Glutamatergic neuron (in vitro differentiated cells): Measurements from ENCODE around the gene AUTS2. TPM values are rescaled to one million over a fixed set of nuclear protein-coding genes. Genes with fewer than 3 reads are reported as not detected.

Experiments used
- DNase-seq: peaks from one replicate; pipeline ENCODE4 v3.0.0; 2022
- H3K27ac Mint-ChIP-seq: one replicate; pipeline ENCODE4 v1.8.0; 2020; ENCODE audit warnings: mild to moderate bottlenecking, mixed read lengths, inconsistent platforms; ENCODE audit not compliant: unreplicated experiment
- H3K27me3 Mint-ChIP-seq: one replicate; pipeline ENCODE4 v1.8.0; 2020; ENCODE audit warnings: mild to moderate bottlenecking, moderate library complexity, mixed read lengths, inconsistent platforms; ENCODE audit not compliant: unreplicated experiment
- H3K36me3 Mint-ChIP-seq: one replicate; pipeline ENCODE4 v1.8.0; 2020; ENCODE audit warnings: mild to moderate bottlenecking, mixed read lengths, inconsistent platforms; ENCODE audit not compliant: unreplicated experiment
- H3K4me1 Mint-ChIP-seq: one replicate; pipeline ENCODE4 v1.8.0; 2020; ENCODE audit warnings: mild to moderate bottlenecking, low read depth, mixed read lengths, inconsistent platforms; ENCODE audit not compliant: unreplicated experiment
- H3K4me3 Mint-ChIP-seq: one replicate; pipeline ENCODE4 v1.8.0; 2020; ENCODE audit warnings: mild to moderate bottlenecking, mixed read lengths, inconsistent platforms; ENCODE audit not compliant: unreplicated experiment
- H3K9me3 Mint-ChIP-seq: one replicate; pipeline ENCODE4 v1.8.0; 2020; ENCODE audit warnings: mild to moderate bottlenecking, moderate library complexity, mixed read lengths, inconsistent platforms; ENCODE audit not compliant: unreplicated experiment
- total RNA-seq: library from RNA; stranded (reverse); fragmentation: NEBNext Ultra II Directional; extraction: Animal tissue kit (Norgen Biotek cat#: 25700); gene quantifications from one replicate; pipeline ENCODE4 v1.2.1, GENCODE V29; 2021; ENCODE audit not compliant: unreplicated experiment
- TF ChIP-seq, protein P1 (sequence below): fragments of 200-600 bp; sonication (generic); IDR thresholded peaks from one replicate; pipeline ENCODE4 v1.5.0; 2021; ENCODE audit not compliant: partially characterized antibody, unreplicated experiment

The AUTS2 gene
- total RNA-seq, 1 donor from 2014 or later, result 300 TPM

DNA sequence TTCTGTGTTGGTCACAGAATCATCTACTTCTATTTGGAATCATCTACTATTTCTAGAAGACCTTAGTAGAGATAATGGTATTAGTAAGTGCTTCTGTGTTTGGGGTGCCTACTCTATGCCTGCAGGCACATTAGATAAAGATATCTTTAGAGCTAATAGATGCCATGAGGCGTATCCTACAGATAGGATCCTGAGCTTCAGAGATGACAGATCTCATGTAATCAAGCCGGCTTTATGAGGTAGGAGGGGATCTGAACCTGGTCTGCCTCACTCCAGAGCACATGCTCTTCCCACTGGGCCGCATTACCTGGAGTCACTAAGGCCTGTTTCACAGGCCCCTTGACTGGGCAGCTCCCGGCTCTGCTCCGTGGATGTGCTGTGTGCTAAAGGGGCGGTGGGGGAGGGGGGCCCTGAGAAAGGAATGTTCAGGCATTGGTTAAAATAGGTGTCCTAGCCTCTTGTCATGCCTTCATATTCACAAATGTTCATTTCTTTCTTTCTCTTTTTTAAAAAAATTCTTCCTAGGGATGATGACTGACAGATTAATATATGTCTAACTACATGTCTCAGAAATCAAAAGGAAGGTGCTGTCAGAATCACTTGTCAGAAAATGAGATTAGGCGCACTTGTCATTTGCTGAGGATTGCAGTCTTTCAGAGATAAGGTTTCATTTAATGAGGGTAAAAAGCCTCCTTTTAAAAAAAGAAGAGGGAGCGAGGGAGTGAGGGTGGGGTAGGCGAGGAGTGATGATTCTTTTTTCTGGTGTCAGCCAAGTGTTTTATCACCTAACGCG is 1075.7 kb downstream of the AUTS2 start:
- Mint-ChIP-seq H3K27ac (no peak overlapping the region), H3K27me3 (peaks cover 7% of the 10 kb centered on the region), H3K36me3 (no peaks in the 10 kb centered on the region), H3K4me3 (no peak overlapping the region), H3K9me3 (peaks cover 9% of the 10 kb centered on the region), H3K4me1 (peaks cover 14% of the 10 kb centered on the region)
- no peak for DNase-seq
- TF ChIP-seq, protein P1, sequence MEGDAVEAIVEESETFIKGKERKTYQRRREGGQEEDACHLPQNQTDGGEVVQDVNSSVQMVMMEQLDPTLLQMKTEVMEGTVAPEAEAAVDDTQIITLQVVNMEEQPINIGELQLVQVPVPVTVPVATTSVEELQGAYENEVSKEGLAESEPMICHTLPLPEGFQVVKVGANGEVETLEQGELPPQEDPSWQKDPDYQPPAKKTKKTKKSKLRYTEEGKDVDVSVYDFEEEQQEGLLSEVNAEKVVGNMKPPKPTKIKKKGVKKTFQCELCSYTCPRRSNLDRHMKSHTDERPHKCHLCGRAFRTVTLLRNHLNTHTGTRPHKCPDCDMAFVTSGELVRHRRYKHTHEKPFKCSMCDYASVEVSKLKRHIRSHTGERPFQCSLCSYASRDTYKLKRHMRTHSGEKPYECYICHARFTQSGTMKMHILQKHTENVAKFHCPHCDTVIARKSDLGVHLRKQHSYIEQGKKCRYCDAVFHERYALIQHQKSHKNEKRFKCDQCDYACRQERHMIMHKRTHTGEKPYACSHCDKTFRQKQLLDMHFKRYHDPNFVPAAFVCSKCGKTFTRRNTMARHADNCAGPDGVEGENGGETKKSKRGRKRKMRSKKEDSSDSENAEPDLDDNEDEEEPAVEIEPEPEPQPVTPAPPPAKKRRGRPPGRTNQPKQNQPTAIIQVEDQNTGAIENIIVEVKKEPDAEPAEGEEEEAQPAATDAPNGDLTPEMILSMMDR, result no peak

DNA sequence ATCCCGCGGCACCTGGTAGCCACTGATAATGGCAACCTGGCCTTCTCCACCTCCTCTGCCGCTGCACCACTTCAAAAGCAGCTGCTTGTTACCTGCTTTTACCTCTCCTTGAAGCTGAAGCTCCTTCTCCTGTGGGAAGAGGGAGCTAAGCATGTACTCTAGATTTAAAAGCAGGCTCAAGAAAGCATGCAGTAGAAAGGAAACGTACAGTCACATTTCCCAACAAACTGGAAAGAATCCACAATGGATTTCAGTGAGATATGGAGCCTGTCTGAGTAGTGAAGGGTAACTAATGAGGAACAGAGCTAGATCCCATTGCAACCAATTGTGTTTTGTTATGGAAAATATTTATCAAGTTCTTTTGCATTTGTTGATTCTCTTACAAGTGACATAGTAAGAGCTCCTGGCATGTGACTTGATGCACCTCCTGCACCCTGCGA is 1076.3 kb downstream of the AUTS2 start:
- Mint-ChIP-seq H3K36me3 (no peaks in the 10 kb centered on the region), H3K9me3 (peaks cover 11% of the 10 kb centered on the region), H3K27ac (no peak overlapping the region), H3K4me3 (no peak overlapping the region), H3K4me1 (peaks cover 17% of the 10 kb centered on the region), H3K27me3 (peaks cover 7% of the 10 kb centered on the region)
- DNase-seq, result no peak
- TF ChIP-seq, protein P1, result no peak

DNA sequence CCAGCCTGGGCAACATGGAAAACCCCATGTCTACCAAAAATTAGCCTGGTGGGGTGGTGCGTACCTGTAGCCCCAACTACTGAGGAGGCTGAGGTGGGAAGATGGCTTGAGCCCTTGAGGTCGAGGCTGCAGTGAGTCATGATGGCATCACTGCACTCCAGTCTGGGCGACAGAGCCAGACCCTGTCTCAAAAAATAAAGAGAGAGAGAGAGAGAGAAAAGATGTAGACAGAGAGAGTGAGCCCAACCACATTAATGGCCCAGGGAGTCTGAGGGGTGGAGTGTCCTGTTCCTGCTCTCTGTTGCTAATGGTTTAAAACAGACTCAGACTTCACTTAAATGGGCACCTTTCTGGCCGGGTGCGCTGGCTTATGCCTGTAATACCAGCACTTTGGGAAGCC is 1078.0 kb downstream of the AUTS2 start:
- Mint-ChIP-seq H3K9me3 (peaks cover 13% of the 10 kb centered on the region), H3K4me1 (peaks cover 30% of the 10 kb centered on the region), H3K27me3 (peaks cover 6% of the 10 kb centered on the region), H3K4me3 (no peak overlapping the region), H3K27ac (peak overlapping the region; percentile 23), H3K36me3 (no peaks in the 10 kb centered on the region)
- no peak for DNase-seq
- TF ChIP-seq, protein P1, result no peak

DNA sequence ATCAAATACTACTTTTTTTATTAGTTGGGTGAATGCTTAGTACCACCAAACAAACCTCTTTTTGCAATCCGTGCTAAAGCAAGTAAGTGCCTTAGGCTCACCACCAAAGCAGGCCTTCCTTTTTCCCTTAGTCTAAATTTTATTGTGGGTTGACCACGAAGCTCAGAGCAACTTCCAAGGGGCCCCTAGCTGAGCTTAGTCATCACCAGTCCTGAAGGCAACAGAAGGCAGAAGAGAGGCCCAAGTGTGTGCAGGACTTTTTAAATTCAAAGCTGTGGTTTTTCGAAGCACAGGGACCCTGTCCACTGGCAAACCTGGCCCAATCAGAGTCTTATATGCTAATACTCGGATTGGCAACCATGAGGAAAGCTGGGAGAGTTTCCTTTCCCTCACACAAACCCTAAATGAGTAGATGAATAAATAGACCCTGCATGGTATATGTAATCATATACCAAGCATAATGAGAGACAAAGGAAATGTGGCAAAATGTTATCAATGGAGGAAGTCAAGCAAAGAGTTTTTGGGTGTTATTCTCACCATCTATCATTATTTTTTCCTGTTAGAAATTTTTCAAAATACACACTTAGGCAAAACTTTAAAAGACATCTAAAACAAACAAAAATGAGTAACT is 1080.5 kb downstream of the AUTS2 start:
- H3K4me3 Mint-ChIP-seq, result no peak overlapping the region
- TF ChIP-seq, protein P1, result no peak
- H3K4me1 Mint-ChIP-seq, result peaks cover 50% of the 10 kb centered on the region

DNA sequence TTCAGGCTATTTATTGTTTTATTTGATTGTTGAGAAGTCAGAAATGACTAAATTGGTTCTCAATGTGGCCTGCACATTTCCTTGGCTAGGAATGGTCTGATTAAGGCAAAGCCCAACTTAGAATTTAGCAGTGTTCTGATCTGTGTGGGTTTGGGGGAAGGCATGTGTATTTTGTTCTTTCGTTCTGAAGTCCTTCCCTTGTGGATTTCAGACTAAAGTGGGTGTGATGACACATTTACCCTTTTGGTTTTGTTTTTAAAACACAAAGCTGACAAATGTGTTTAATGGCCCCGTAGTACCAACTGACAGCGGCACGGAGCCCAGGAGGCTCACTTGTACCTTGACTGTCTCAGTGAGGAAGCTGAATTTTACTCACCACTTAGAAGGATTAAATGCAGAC is 1081.4 kb downstream of the AUTS2 start:
- Mint-ChIP-seq H3K27ac (no peak overlapping the region), H3K9me3 (peaks cover 8% of the 10 kb centered on the region), H3K36me3 (no peaks in the 10 kb centered on the region), H3K4me3 (no peak overlapping the region), H3K27me3 (no peaks in the 10 kb centered on the region), H3K4me1 (peaks cover 51% of the 10 kb centered on the region)
- DNase-seq, result no peak
- TF ChIP-seq, protein P1, result no peak

More for the DNA sequence above, 1080.5 kb downstream of the AUTS2 start:
- DNase-seq, result no peak
- no peak overlapping the region for H3K27ac Mint-ChIP-seq
- H3K27me3 Mint-ChIP-seq, result no peaks in the 10 kb centered on the region
- peaks cover 7% of the 10 kb centered on the region for H3K9me3 Mint-ChIP-seq
- H3K36me3 Mint-ChIP-seq, result no peaks in the 10 kb centered on the region
